WERI-Rb-1 (cell line): Measurements from ENCODE around the gene RANGAP1.
A peak's percentile ranks its signal among the peaks of the same experiment; 100 is the strongest.

Experiments used
- DNase-seq: peaks from one replicate; pipeline ENCODE4 v3.0.0-alpha.2; 2020
- H3K27ac ChIP-seq: fragments of 250-450 bp; sonication (Bioruptor Pico); 2 replicates; pipeline ENCODE4 v1.5.1; 2020; ENCODE audit warnings: mild to moderate bottlenecking, moderate library complexity
- H3K27me3 ChIP-seq: fragments of 250-450 bp; sonication (Bioruptor Pico); 2 replicates; pipeline ENCODE4 v1.5.1; 2021; ENCODE audit warnings: mild to moderate bottlenecking, low read depth, moderate library complexity; ENCODE audit not compliant: insufficient read depth, severe bottlenecking
- H3K36me3 ChIP-seq: fragments of 250-450 bp; sonication (Bioruptor Pico); 2 replicates; pipeline ENCODE4 v1.5.1; 2020; ENCODE audit warnings: mild to moderate bottlenecking, moderate library complexity
- H3K4me3 ChIP-seq: 2 replicates; pipeline ENCODE4 v1.5.1; 2011; ENCODE audit warnings: low read depth, mild to moderate bottlenecking, control low read depth, low read length
- H3K9me3 ChIP-seq: fragments of 250-450 bp; sonication (Bioruptor Pico); 2 replicates; pipeline ENCODE4 v1.5.1; 2021; ENCODE audit warnings: mild to moderate bottlenecking, moderate library complexity; ENCODE audit not compliant: severe bottlenecking
- TF ChIP-seq, protein P1 (sequence below): IDR thresholded peaks from 2 replicates; pipeline ENCODE4 v1.5.1; 2011; ENCODE audit warnings: low read depth, mild to moderate bottlenecking, control low read depth, inconsistent platforms, low read length

The RANGAP1 gene, protein sequence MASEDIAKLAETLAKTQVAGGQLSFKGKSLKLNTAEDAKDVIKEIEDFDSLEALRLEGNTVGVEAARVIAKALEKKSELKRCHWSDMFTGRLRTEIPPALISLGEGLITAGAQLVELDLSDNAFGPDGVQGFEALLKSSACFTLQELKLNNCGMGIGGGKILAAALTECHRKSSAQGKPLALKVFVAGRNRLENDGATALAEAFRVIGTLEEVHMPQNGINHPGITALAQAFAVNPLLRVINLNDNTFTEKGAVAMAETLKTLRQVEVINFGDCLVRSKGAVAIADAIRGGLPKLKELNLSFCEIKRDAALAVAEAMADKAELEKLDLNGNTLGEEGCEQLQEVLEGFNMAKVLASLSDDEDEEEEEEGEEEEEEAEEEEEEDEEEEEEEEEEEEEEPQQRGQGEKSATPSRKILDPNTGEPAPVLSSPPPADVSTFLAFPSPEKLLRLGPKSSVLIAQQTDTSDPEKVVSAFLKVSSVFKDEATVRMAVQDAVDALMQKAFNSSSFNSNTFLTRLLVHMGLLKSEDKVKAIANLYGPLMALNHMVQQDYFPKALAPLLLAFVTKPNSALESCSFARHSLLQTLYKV

DNA sequence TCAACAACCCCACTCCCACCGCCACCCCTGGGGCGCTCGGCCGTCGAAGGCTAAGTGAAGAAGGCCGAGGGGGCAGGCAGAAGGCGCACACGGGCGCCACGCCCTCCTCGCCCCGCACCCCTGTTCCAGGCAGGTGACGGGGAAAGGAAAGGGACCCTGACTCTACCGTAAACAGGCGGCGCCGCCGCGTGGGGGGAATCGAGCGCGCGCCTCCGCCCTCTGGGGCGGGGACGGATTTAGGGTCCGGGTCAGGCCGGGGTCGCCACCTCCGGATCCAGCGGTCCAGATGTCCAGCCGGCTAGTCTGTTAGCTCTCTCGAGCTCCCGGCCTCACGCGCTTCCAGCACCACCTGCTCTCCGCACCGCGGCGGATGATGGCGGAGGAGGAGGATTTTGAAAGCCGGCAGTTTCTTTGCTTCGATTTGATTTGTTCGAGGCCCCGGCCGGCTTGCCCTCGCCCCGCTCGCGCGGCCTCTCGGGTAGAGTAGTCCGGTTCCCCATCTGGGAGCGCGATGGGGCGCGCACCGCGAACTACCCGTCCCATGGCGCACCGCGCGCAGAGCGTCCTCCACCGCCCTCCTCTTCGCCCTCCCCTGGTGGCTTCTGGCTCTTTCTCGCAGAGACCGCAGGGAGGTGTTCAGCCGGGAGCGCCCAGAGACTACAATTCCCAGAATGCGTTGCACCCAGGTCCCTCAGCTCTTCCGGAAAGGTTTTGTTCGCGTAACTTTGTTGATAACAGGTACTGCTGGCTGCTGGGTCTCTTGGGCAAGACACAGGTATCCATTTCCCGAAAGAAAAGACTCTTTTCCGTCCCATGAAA, at the start of gene RANGAP1:
Gene RANGAP1, minus strand, starts transcription at position 368 of the 819 bp plus-strand sequence. CDS start 5,143 bp downstream, outside the sequence.
- H3K27ac ChIP-seq: peak within 1 kb of the TSS; percentile 93

DNA sequence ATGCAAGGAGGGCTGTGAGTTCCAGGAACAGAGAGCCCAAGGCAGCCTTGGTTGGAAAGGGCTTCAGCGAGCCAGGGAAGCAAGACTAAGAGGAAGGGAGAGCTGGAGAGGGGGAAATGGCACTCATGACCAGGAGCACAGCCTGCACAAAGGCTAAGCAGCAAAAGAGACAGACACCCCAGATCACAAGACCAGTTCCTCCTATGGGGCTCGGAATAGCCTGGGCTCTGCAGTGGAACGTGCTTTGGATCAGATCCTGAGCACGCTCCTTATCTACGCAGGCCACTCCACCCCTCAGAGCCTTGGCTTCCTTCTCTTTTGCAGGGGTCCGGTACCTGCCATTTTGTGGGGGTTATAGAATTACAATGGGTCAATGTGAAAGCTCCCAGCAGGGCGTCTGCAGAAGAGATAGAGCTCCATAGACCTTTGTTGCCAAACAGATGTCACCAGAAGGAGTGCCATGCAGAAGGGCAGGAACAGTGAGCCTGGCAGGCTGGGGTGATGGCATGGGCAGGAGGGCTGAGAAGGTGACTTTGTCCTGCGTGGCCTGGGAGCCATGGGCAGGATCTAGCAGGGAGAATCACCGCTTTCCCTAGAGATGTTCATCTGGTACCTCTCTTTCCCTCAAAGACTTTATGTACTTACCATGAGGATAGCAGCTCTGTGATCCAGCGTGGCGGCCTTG, 49.1 kb upstream of the RANGAP1 start:
- H3K9me3 ChIP-seq: no peaks in the 10 kb centered on the region
- no peaks in the 10 kb centered on the region for H3K27me3 ChIP-seq
- no peak overlapping the region for H3K4me3 ChIP-seq
- DNase-seq: no peak
- peaks cover 47% of the 10 kb centered on the region for H3K36me3 ChIP-seq
- TF ChIP-seq, protein P1, sequence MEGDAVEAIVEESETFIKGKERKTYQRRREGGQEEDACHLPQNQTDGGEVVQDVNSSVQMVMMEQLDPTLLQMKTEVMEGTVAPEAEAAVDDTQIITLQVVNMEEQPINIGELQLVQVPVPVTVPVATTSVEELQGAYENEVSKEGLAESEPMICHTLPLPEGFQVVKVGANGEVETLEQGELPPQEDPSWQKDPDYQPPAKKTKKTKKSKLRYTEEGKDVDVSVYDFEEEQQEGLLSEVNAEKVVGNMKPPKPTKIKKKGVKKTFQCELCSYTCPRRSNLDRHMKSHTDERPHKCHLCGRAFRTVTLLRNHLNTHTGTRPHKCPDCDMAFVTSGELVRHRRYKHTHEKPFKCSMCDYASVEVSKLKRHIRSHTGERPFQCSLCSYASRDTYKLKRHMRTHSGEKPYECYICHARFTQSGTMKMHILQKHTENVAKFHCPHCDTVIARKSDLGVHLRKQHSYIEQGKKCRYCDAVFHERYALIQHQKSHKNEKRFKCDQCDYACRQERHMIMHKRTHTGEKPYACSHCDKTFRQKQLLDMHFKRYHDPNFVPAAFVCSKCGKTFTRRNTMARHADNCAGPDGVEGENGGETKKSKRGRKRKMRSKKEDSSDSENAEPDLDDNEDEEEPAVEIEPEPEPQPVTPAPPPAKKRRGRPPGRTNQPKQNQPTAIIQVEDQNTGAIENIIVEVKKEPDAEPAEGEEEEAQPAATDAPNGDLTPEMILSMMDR: no peak
- no peak overlapping the region for H3K27ac ChIP-seq

More for the DNA sequence above, at the start of gene RANGAP1:
- TF ChIP-seq, protein P1: no peak
- no peaks in the 10 kb centered on the region for H3K27me3 ChIP-seq
- peak within 1 kb of the TSS; percentile 76 for H3K4me3 ChIP-seq
- no peaks in the 10 kb centered on the region for H3K9me3 ChIP-seq
- peak; percentile 98 for DNase-seq
- H3K36me3 ChIP-seq: peaks cover 41% of the 10 kb centered on the region

DNA sequence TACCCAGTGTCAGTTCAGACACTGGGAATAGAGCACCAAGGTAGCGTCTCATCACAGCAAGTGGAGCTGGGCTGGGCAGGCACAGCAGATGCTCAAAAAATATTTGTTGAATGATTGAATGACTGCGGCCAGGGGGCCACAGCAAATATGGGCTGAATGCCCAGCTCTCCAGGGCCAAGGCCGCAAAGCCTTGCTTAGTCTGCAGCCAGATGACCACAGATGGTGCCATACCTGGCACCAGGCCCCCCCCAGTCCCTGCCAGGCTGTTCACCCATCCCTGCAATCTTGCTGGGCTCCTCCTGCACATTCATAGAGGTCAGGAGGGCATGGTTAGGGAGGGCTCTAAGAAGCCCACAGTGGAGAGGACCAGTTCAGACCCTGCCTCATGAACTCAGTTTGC, 48.2 kb upstream of the RANGAP1 start:
- Histone ChIP-seq H3K4me3 (no peak overlapping the region), H3K27me3 (no peaks in the 10 kb centered on the region), H3K9me3 (no peaks in the 10 kb centered on the region), H3K27ac (no peak overlapping the region), H3K36me3 (peaks cover 52% of the 10 kb centered on the region)
- DNase-seq: no peak
- TF ChIP-seq, protein P1: no peak

DNA sequence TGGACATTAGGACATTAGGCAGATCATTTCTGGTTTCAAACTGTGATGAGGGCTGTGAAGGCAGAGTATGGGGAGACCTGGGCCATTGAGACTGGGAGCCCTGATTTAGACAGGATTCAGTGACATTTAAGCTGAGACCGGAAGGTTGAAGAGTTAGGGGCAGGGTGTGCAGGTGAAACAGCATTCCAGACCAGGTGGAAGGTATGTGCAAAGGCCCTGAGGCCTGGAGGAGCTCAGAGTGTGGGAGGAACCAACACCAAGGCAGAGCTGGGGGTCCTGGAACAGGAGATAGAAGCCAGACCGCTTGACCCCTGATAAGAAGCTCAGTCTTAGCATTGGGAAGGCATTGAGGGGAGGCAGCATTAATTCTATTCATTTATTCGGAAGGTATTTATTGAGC, 47.8 kb upstream of the RANGAP1 start:
- Histone ChIP-seq H3K36me3 (peaks cover 48% of the 10 kb centered on the region), H3K4me3 (no peak overlapping the region), H3K27ac (no peak overlapping the region), H3K9me3 (no peaks in the 10 kb centered on the region), H3K27me3 (no peaks in the 10 kb centered on the region)
- TF ChIP-seq, protein P1: no peak
- DNase-seq: no peak

DNA sequence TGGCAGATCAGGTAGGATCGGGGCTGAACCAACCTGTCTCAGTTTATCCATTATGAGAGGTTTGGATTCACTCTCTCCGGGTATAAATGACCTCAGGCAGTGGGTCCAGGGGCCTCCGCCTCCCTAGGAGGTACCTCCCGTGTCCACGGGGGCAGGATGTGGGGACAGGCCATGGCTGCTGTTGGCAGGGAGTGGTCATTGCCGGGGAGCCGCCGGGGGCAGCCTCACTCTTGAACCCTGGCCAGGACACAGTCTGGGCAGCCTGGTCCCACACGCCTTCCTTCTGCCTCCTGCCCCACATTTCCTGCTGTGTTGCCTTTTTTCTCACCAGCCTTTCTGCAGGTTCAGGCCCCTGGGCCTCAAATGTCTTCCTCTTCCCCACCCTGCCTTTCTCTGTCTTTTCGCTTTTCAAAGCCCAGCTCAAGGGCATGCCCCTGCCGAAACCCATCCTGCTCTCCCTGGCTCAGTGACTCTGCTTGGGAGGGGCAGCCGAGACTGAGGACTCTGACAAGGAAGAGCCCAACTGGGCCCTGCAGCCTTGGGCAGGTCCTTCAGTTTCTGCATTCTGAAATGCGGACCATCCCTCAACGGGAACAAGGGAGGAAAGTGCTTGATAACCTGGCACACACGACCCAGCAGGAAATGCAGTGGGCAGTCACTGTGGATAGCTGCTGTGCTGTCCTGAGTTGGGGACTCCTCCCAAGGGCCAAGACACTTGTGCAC, 46.4 kb upstream of the RANGAP1 start:
- TF ChIP-seq, protein P1: no peak
- DNase-seq: no peak
- peaks cover 60% of the 10 kb centered on the region for H3K36me3 ChIP-seq
- no peak overlapping the region for H3K4me3 ChIP-seq
- H3K9me3 ChIP-seq: no peaks in the 10 kb centered on the region
- no peaks in the 10 kb centered on the region for H3K27me3 ChIP-seq
- no peak overlapping the region for H3K27ac ChIP-seq
